DMS153 (cell line): Measurements from ENCODE around the gene C12orf60.

ENCODE experiments used
- DNase-seq: peaks from one replicate; lab custom pipeline; 2025; lab: John Stamatoyannopoulos, UW

The C12orf60 gene

DNA sequence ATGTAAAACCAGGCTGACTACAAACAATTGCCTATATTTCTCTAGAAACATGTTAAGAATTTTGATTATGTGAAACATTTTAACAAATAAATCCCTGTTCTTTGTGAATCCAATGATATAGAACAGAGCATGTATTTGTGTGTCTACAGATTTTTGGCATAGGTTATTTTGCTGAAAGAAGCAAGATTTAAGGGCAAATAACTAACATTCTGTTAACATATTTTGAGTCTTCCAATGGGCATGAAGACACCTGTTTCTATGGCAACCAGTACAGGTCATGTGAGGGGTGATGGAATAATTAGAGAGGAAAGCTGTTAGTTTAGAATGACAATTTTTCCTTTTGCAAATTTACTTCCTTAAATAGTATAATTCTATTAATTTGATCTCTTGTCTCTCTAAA is 31.0 kb downstream of the C12orf60 start:
- DNase-seq, result no peak

GRCh38 chr12:14836336-14837210 is 33.1 kb downstream of the C12orf60 start:
- no peak for DNase-seq

DNA sequence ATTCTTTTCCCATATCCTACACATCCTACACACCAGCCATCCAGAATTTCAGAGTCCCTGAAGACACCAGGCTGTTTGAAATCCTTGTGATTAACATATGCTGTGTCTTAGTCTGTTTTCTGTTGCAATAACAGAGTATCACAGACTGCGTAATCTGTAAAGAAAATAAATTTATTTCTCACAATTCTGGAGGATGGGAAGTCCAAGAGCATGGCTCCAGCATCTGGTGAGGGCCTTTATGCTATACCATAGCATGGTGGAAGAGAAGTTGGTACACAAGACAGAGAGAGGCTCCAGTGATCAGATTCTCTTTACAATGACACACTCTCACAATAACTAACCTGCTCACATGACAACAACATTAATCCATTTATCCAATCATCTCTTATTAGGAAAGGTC is 35.8 kb downstream of the C12orf60 start:
- no peak for DNase-seq

- DNase-seq, result peak; percentile 17
These were observed 37.1 kb downstream of the C12orf60 start for GRCh38 chr12:14840616-14841015.

DNA sequence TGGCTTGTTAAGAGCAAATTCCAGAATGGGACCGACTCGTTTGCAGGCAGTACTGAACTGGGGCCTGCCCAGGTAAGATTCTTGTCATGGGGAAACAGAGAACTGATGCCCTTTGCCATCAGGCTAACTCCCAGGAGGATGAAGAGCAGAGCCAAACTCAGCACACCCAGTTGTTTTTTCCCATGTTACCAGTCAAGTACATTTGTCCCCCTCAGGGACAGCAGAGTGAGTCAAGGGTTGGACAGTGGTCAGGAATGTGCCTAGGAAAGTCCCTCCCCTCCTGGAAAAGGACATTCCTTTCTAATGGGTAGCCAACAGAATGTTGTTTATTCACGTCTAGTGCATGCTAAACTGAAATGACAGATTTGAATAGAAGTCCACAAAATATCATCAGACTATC is 38.3 kb downstream of the C12orf60 start:
- DNase-seq, result no peak

GRCh38 chr12:14842315-14842714 is 38.8 kb downstream of the C12orf60 start:
- DNase-seq, result no peak

GRCh38 chr12:14843425-14843887 is 40.0 kb downstream of the C12orf60 start, which contains the start of gene ART4:
TSS of gene ART4 (minus strand) at chr12:14843526. CDS start at chr12:14843113, 413 bp downstream.
- DNase-seq, result no peak

DNA sequence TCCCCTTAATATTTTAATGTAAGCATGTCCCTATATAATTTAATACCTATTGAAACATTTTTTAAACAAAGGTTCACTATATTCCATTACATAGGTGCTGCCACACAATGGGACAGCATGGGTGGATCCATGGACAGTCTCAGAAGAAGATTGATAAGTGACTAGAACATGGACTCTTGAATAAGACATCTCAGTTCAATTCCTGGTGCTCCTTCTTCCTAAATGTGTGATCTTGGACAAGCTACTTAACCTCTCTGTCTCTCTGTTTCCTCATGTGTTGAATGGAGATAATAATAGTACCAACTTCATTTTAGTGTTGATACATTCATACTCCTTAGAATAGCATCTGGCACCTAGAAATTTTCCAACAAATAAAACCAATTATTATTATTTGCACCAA is 40.9 kb downstream of the C12orf60 start:
- DNase-seq, result no peak

DNA sequence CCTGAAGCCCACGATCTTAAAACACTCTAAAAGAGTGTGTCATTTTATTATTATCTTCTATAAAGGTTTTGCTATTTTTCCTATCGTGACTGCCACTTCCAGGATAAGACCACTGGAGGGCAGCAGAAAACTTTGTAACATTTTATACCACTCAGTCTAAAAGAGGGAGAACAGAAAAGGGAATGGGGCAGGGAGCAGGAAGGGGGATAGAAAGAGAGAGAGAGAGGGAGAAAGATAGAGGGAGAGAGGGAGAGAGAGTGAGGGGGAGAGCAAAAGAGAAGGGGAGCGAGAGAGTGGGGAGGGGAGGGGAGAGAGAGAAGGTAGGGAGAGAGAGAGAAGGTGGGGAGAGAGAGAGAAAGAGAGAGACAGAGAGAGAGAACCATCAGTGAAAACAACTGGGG is 41.9 kb downstream of the C12orf60 start:
- DNase-seq, result peak; percentile 3

- no peak for DNase-seq
These were observed 42.6 kb downstream of the C12orf60 start for GRCh38 chr12:14846042-14846587.

DNA sequence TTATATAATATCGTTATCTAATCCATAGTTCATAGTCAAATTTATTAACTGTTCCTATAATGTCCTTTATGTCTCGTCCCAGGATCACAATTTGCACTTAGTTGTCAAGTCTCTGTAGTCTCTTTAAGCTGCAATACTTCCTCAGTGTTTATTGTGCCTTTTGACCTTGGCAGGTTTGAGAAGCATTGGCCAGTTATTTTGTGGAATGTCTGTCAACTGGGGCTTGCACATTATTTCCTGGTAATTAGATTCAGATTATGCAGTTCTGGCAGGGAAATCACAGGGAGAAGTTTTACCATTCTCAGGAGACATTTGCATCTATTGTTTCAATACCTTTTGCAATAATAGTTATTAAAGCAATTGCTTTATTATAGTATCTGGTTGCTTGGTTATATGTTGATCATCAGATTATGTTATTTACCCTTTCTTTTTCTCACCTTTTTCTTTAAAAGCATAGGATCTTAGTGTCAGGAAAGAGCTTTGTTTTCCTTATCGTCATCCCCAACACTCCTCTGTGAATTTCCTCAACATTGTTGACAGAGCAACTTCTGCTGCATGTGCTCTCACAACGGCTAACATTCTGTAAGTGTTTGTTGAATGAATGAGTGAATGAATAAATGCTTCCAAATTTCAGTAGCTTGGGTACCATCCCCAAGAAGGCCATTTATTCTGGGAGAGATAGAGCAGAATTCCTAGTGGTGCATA is 43.6 kb downstream of the C12orf60 start:
- no peak for DNase-seq

DNA sequence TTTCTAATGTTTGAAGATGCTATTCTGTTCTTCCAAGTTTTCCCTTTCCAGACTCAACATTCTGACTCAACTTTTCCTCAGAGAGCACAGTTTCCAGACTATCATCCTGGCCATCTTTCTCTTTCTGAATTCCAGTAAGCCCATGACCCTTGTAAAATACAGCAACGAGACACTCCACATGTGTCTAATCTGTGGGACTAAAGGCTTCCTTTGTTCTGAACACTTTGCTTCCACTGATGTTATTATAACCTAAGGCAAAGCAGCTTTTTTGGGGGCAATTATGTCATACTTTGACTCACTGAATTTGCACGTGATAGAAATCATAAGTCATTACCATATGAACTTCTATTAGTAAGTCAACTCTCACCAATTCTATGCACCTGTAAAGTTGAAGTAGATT is 46.2 kb downstream of the C12orf60 start:
- no peak for DNase-seq

DNA sequence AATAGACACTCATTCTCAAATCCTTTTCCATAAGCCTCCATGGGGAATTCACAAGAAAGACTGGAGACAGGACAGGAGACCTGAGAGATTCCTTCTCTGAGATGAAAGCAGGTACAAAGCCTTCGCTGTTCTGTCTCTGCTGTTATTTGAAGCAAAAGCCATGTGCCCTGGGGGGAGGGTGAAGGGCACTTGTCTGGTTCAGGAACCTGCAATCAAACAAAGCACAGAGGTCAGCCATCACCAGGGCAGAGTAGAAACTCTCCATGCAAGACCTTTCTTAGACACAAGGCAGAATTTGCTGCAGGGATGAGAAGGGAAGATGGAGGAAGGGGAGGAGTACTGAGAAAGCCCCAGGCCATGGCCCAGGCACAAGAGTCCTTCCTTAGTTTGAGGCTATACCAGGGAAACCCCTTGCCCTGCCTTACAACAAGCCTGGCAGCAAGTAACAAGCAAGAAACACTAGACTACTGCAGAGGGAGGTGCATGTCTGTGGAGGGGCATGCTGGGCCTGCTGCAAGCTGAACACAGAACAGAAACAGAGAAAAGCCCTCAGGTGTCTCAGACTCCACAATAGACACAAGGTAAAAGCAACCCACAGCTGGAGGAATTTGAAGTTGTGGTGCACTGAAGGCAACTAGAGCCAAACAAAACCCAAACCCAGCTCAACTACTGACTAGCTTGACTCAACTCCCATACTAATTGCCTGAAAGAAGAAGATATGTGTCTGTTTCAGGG is 47.6 kb downstream of the C12orf60 start:
- no peak for DNase-seq

GRCh38 chr12:14852880-14853279 is 49.4 kb downstream of the C12orf60 start:
- DNase-seq, result no peak

GRCh38 chr12:14853961-14854360 is 50.5 kb downstream of the C12orf60 start:
- no peak for DNase-seq

DNA sequence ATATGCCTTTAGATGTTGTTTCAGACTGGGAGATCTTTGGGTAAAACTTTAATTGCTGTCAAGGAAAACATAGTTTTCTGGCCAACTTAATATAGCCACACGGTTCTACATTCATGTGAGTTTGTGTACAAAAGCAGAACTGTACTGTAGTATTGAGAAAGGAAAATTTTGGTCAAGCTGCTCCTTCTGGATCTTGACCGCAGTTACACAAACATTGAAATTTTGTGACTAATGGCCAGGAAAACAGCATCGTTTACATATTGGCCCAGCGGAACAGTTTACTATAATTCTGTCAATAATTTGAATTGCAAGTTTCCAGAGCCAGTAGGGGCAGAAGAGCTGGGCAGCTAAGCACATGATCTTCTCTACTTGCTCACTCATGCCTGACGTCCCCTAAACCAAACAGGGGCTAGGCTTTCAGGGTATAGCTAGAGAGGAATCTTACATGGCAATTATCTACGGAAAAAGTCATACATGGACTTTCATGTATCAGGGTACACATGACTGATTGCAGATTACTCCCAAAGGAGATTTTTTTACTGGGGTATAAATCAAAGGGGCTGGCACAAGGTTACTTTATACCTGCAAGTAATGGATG is 51.2 kb downstream of the C12orf60 start:
- no peak for DNase-seq

DNA sequence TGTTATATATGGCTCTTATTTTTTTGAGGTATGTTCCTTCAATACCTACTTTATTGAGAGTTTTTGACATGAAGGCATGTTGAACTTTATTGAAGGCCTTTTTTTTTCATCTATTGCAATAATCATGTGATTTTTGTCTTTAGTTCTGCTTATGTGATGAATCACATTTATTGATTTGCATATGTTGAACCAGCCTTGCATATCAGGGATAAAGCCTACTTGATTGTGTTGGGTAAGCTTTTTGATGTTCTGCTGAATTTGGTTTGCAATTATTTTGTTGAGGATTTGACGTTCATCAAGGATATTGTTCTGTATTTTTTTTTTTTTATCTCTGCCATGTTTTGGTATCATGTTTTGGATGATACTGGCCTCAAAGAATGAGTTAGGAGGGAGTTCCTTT is 55.0 kb downstream of the C12orf60 start:
- no peak for DNase-seq

DNA sequence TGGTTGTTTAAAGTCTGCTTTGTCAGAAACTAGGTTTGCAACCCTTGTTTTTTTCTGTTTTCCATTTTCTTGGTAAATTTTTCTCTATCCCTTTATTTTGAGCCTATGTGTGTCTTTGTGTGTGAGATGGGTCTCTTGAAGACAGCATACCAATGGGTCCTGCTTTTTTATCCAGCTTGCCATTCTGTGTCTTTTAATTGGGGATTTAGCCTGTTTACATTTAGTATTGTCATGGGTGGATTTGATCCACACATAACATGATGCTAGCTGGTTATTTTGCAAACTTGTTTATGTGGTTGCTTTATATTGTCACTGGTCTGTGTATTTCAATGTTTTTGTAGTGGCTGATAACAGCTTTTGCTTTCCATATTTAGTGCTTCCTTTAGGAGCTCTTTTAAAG is 57.0 kb downstream of the C12orf60 start:
- no peak for DNase-seq

DNA sequence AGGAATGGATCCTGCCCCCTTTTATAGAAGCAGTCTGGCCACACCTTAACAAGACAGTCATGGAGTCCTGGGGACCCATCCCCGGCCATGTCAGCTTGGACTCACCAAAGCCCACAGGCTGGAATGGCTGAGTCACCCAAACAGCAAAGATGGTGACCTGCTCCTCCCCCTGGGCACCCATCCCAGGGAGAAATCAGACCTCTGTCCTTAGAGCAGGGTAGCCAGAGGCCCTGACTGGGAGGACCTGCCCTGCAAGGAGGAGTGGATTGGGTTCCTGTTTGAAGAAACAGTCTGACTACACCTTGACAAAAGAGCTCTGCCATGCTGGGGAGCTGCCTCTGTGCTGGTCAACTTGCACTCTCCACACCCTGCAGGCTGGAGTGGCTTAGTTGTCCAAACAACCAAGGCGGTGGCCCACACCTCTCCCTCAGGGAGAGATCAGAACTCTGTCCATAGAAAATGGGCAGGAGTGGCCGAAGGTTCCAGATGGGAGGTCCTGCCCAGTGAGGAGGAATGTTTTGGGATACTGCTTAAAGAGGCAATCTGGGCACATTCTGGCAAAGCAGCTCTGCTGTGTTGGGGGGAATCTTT is 65.5 kb downstream of the C12orf60 start:
- DNase-seq, result no peak

- DNase-seq, result no peak
These were observed 67.8 kb downstream of the C12orf60 start for GRCh38 chr12:14871247-14871646.

- DNase-seq, result no peak
These were observed 68.4 kb downstream of the C12orf60 start for GRCh38 chr12:14871886-14872285.
